ENCODE results near the gene EIF4EBP2. TPM values are rescaled to one million over a fixed set of nuclear protein-coding genes. Genes with fewer than 3 reads are reported as not detected.

EIF4EBP2 gene
- total and polyA plus RNA-seq, 2 experiments from 2014 or later = 43.1 to 77.1 TPM

GRCh38 chr10:70391654-70392053 lies 12.3 kb upstream of the EIF4EBP2 start:
- no peak overlapping the region for H2AFZ ChIP-seq

GRCh38 chr10:70396140-70396539 lies 7.8 kb upstream of the EIF4EBP2 start:
- 83% methylated on average over 1 of the region's 1 CpG for WGBS (ENCODE audit: low lambda C conversion rate, missing lambda C conversion rate)
- Histone ChIP-seq H2AFZ (no peak overlapping the region), H3K4me3 (no peak overlapping the region)

More at GRCh38 chr10:70391654-70392053, 12.3 kb upstream of the EIF4EBP2 start:
- Histone ChIP-seq H3K4me3 (no peak overlapping the region), H3K4me1 (ENCODE audit: insufficient read depth) (peaks cover 2% of the 10 kb centered on the region), H3K79me2 (no peaks in the 10 kb centered on the region), H3K27ac (no peak overlapping the region), H3K27me3 (no peaks in the 10 kb centered on the region), H3K9me2 (replicated peaks; ENCODE audit: insufficient read depth) (no peaks in the 10 kb centered on the region), H3K36me3 (replicated peaks; ENCODE audit: insufficient read depth, low read depth) (no peaks in the 10 kb centered on the region), H4K20me1 (ENCODE audit: insufficient read depth, poor library complexity, severe bottlenecking) (no peaks in the 10 kb centered on the region), H3K9me3 (ENCODE audit: low read depth) (no peaks in the 10 kb centered on the region), H3K4me2 (no peak overlapping the region)
- 56% methylated on average over 4 of the region's 4 CpGs for WGBS (ENCODE audit: low lambda C conversion rate, missing lambda C conversion rate)
- DNase-seq (ENCODE audit: low spot score) = no peak
- TF ChIP-seq CTCF (IDR thresholded peaks at IDR 0.05; ENCODE audit: poor library complexity) = no peak
- TF ChIP-seq EZH2phosphoT487 (IDR thresholded peaks at IDR 0.05; ENCODE audit: low read depth, severe bottlenecking, unreplicated experiment) = no peak
- TF ChIP-seq EZH2 (IDR thresholded peaks at IDR 0.05; ENCODE audit: borderline replicate concordance) = no peak

GRCh38 chr10:70399177-70399576 lies 4.8 kb upstream of the EIF4EBP2 start:
- Histone ChIP-seq H3K27ac (no peak overlapping the region), H4K20me1 (ENCODE audit: insufficient read depth, poor library complexity, severe bottlenecking) (no peaks in the 10 kb centered on the region), H3K36me3 (replicated peaks; ENCODE audit: insufficient read depth, low read depth) (no peaks in the 10 kb centered on the region), H2AFZ (no peak overlapping the region), H3K9me2 (replicated peaks; ENCODE audit: insufficient read depth) (no peaks in the 10 kb centered on the region), H3K4me1 (ENCODE audit: insufficient read depth) (no peaks in the 10 kb centered on the region), H3K9me3 (ENCODE audit: low read depth) (no peaks in the 10 kb centered on the region), H3K4me3 (no peak overlapping the region), H3K27me3 (no peaks in the 10 kb centered on the region), H3K4me2 (no peak overlapping the region), H3K79me2 (peaks cover under 1% of the 10 kb centered on the region)
- TF ChIP-seq CTCF (IDR thresholded peaks at IDR 0.05; ENCODE audit: poor library complexity) (no peak), EZH2phosphoT487 (IDR thresholded peaks at IDR 0.05; ENCODE audit: low read depth, severe bottlenecking, unreplicated experiment) (no peak), EZH2 (IDR thresholded peaks at IDR 0.05; ENCODE audit: borderline replicate concordance) (no peak)
- DNase-seq (ENCODE audit: low spot score) = no peak
- 90% methylated on average over 3 of the region's 3 CpGs for WGBS (ENCODE audit: low lambda C conversion rate, missing lambda C conversion rate)

More at GRCh38 chr10:70396140-70396539, 7.8 kb upstream of the EIF4EBP2 start:
- no peaks in the 10 kb centered on the region for H4K20me1 ChIP-seq (ENCODE audit: insufficient read depth, poor library complexity, severe bottlenecking)
- no peak overlapping the region for H3K4me2 ChIP-seq
- no peaks in the 10 kb centered on the region for H3K27me3 ChIP-seq
- no peak overlapping the region for H3K27ac ChIP-seq
- H3K4me1 ChIP-seq (ENCODE audit: insufficient read depth) = peaks cover 2% of the 10 kb centered on the region
- DNase-seq (ENCODE audit: low spot score) = no peak
- H3K9me2 ChIP-seq (replicated peaks; ENCODE audit: insufficient read depth) = no peaks in the 10 kb centered on the region
- TF ChIP-seq EZH2 (IDR thresholded peaks at IDR 0.05; ENCODE audit: borderline replicate concordance) (no peak), EZH2phosphoT487 (IDR thresholded peaks at IDR 0.05; ENCODE audit: low read depth, severe bottlenecking, unreplicated experiment) (no peak), CTCF (IDR thresholded peaks at IDR 0.05; ENCODE audit: poor library complexity) (no peak)
- no peaks in the 10 kb centered on the region for H3K9me3 ChIP-seq (ENCODE audit: low read depth)
- H3K79me2 ChIP-seq = no peaks in the 10 kb centered on the region
- no peaks in the 10 kb centered on the region for H3K36me3 ChIP-seq (replicated peaks; ENCODE audit: insufficient read depth, low read depth)
